Gastroesophageal sphincter (tissue), 3 donors: ENCODE measurements around the gene SPATA7.

Experiments used
- EP300 ChIP-seq: sonication (generic); formaldehyde crosslinking; IDR thresholded peaks from one replicate; pipeline ENCODE4 v1.6.1; 2017; ENCODE audit warnings: antibody characterized with exemption, mild to moderate bottlenecking
- POLR2A ChIP-seq, 2 donors: fragments of 450-650 bp; IDR thresholded peaks; one replicate each; pipeline ENCODE4 v1.6.1; 2017; ENCODE audit warnings: antibody characterized with exemption in 2 of 2, mild to moderate bottlenecking in 2 of 2, moderate library complexity in 1 of 2
- POLR2AphosphoS5 ChIP-seq: sonication (generic); formaldehyde crosslinking; IDR thresholded peaks from one replicate; pipeline ENCODE4 v1.6.1; 2017; ENCODE audit warnings: antibody characterized with exemption
- TF ChIP-seq, protein P1 (sequence below), 4 experiments: fragments of 200-600 bp in 2 of 4; fragments of 450-650 bp in 2 of 4; sonication (generic) in 1 of 4; IDR thresholded peaks; one replicate each; pipeline ENCODE4 v1.5.1; 2017 to 2019; ENCODE audit warnings: antibody characterized with exemption in 4 of 4, mild to moderate bottlenecking in 2 of 4, moderate library complexity in 2 of 4

- TF ChIP-seq, protein P1, sequence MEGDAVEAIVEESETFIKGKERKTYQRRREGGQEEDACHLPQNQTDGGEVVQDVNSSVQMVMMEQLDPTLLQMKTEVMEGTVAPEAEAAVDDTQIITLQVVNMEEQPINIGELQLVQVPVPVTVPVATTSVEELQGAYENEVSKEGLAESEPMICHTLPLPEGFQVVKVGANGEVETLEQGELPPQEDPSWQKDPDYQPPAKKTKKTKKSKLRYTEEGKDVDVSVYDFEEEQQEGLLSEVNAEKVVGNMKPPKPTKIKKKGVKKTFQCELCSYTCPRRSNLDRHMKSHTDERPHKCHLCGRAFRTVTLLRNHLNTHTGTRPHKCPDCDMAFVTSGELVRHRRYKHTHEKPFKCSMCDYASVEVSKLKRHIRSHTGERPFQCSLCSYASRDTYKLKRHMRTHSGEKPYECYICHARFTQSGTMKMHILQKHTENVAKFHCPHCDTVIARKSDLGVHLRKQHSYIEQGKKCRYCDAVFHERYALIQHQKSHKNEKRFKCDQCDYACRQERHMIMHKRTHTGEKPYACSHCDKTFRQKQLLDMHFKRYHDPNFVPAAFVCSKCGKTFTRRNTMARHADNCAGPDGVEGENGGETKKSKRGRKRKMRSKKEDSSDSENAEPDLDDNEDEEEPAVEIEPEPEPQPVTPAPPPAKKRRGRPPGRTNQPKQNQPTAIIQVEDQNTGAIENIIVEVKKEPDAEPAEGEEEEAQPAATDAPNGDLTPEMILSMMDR (IDR thresholded peaks at IDR 0.05), result no peak
- TF ChIP-seq EP300 (no peak), POLR2A (IDR thresholded peaks at IDR 0.05) (no peak), POLR2AphosphoS5 (no peak)
Measured at GRCh38 chr14:88369496-88369895, 16.0 kb upstream of the SPATA7 start.
